NCI-H510A treated with DMSO at 0.1 percent for 48 hours (cell line): ENCODE data around the gene MUC20.
"Not testable (repeated sequence)": the region's sequence is repeated elsewhere in the genome, so short reads cannot be mapped to it uniquely, and the experiment has no call there.

Experiments
- DNase-seq: peaks from one replicate; lab custom pipeline; 2025; lab: John Stamatoyannopoulos, UW

MUC20 gene

GRCh38 chr3:195710126-195710905 lies 10.5 kb upstream of the MUC20 start:
- DNase-seq, result not testable (repeated sequence)

GRCh38 chr3:195711091-195711812 lies 9.5 kb upstream of the MUC20 start:
- DNase-seq, result not testable (repeated sequence)

GRCh38 chr3:195711813-195712534 lies 8.8 kb upstream of the MUC20 start:
- DNase-seq, result no peak

GRCh38 chr3:195712535-195712910 lies 8.3 kb upstream of the MUC20 start:
- not testable (repeated sequence) for DNase-seq

GRCh38 chr3:195713150-195713549 lies 7.6 kb upstream of the MUC20 start:
- not testable (repeated sequence) for DNase-seq

GRCh38 chr3:195714380-195715011 lies 6.3 kb upstream of the MUC20 start:
- DNase-seq, result no peak

- no peak for DNase-seq
These were observed 5.6 kb upstream of the MUC20 start for GRCh38 chr3:195715134-195715533.

- no peak for DNase-seq
These were observed 5.1 kb upstream of the MUC20 start for GRCh38 chr3:195715583-195716266.

- DNase-seq, result no peak
These were observed 3.4 kb upstream of the MUC20 start for GRCh38 chr3:195717416-195717815.

GRCh38 chr3:195717852-195718476 lies 2.8 kb upstream of the MUC20 start:
- no peak for DNase-seq

- no peak for DNase-seq
These were observed 2.2 kb upstream of the MUC20 start for GRCh38 chr3:195718477-195718984.

- not testable (repeated sequence) for DNase-seq
These were observed 1.1 kb upstream of the MUC20 start for GRCh38 chr3:195719514-195720254.

- not testable (repeated sequence) for DNase-seq
These were observed 1.6 kb downstream of the MUC20 start for GRCh38 chr3:195722139-195722995.

GRCh38 chr3:195722996-195723345 lies 2.2 kb downstream of the MUC20 start:
- not testable (repeated sequence) for DNase-seq

- DNase-seq, result not testable (repeated sequence)
These were observed 3.6 kb downstream of the MUC20 start for GRCh38 chr3:195724363-195724762.

- DNase-seq, result not testable (repeated sequence)
These were observed 5.3 kb downstream of the MUC20 start for GRCh38 chr3:195725916-195726740.

- DNase-seq, result no peak
These were observed 6.9 kb downstream of the MUC20 start for GRCh38 chr3:195727606-195728195.

GRCh38 chr3:195728789-195729188 lies 8.0 kb downstream of the MUC20 start:
- DNase-seq, result not testable (repeated sequence)
